HG02678 (cell line): ENCODE measurements around the gene ICE2.
"Not testable (repeated sequence)": the region's sequence is repeated elsewhere in the genome, so short reads cannot be mapped to it uniquely, and the experiment has no call there.

Experiments used
- ATAC-seq: cut with Tn5 transposase; IDR thresholded peaks from one replicate; pipeline ENCODE4 v1.9.1; 2021; ENCODE audit warnings: mild to moderate bottlenecking, moderate library complexity; ENCODE audit not compliant: unreplicated experiment

Gene ICE2

DNA sequence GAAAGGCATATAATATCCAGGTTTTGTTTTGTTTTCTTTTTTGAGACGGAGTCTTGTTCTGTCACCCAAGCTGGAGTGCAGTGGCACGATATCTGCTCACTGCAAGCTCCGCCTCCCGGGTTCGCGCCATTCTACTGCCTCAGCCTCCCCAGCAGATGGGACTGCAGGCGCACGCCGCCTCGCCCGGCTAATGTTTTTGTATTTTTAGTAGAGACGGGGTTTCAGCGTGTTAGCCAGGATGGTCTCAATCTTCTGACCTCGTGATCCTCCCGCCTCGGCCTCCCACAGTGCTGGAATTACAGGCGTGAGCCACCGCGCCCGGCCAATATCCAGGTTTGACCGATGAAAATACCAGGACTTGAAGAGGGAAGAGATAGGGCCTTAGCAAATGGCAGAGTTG lies 66.1 kb downstream of the ICE2 start:
- ATAC-seq, result not testable (repeated sequence)

- ATAC-seq, result no peak
Measured at GRCh38 chr15:60411774-60412425, 67.0 kb downstream of the ICE2 start.

- not testable (repeated sequence) for ATAC-seq
Measured at GRCh38 chr15:60410350-60410749, 68.6 kb downstream of the ICE2 start.

- no peak for ATAC-seq
Measured at GRCh38 chr15:60408463-60408981, 70.4 kb downstream of the ICE2 start.

DNA sequence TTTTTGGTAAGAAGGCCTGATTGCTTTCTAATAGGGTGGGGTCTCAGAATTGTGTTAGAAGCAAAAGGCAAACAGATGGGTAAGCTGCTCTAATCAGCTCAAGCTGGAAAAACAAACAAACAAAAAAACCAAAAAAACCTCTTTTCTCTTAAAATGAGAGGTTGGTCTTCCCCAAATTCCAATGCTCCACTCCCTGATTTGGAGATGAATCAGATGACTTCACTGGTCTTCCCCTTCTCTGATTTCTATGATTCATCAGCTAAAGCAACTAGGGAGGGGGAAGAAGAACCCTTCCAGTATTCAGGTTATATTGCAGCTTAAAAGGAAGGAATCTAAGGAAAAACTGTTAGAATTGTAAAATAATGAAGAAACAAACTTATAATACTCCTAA lies 71.5 kb downstream of the ICE2 start:
- ATAC-seq, result no peak

DNA sequence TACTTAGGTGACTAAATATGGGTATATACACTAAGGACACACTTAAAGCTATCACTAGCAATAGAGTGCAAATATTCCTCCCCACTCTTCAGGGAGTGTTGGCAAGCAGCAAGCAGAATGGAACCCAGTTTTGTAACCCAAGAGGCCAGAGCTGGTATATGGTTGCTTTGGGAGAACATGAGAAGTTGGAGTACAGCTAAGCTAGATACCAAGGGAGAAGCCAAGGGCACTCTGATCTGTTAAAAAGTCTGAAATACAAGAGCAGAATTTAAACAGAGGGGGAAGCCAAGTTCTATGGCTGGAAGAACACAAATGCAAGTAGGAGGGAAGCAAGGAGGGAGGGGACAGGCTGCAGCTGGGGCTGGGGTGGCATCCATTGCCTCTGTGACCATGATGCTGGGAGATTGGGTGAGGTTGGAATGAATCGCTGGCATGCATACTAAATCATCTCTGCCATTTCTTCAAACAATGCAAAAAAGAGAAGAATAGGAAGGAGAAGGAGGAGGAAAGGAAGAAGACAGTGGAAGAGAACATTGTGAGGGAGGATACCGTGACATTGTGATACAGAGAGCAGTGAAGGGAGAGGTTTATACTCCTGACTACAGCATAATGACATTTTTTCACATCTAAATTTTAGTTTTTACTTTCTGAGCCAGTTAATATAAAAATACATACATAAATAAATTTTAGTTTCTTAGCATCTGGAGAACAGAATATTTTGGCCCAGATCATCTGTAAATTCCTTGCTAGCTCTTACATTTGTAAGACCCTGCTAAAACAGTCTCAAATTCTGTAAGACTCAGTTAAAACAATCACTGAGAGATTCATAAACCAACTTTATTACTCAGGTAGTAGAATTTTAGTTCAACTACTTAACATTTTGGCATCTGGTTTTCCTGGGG lies 72.2 kb downstream of the ICE2 start:
- no peak for ATAC-seq

GRCh38 chr15:60405399-60405798 lies 73.5 kb downstream of the ICE2 start:
- ATAC-seq, result no peak

GRCh38 chr15:60404351-60404750 lies 74.6 kb downstream of the ICE2 start:
- ATAC-seq, result not testable (repeated sequence)

GRCh38 chr15:60400944-60401343 lies 78.0 kb downstream of the ICE2 start:
- no peak for ATAC-seq

- ATAC-seq, result no peak
Measured at GRCh38 chr15:60399931-60400330, 79.0 kb downstream of the ICE2 start.

DNA sequence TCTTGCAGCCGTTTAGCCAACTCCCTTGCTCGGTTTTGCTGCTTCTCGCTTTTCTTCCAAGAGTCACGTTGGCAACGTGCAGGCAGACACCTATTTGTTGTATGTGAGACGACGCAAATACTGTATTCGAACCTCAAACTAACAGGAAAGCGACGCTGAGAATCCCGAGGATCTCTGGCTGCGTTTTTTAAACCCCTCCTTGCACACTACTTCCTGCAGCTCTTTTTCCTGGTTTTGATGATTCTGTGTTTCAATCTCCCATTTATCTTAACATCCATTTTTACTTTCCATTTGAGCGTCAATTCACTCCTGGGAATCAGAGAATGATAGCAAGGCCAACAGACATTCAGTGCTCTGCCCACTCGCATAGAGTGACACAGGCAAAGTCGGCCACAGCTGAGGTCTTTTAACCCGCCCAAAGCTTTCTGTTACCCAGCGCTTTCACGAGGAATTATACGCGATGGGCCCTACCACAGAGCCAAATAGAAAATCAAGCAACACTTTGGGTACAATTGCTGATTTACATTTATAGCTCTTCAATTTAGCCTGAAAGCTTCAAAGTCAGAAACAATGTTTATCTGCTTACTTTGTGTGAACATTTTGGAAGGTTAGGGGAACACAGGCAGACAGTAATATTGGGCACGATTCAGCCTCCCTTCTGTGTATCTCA lies 79.6 kb downstream of the ICE2 start:
- no peak for ATAC-seq

- ATAC-seq, result peak; percentile 71
Measured at GRCh38 chr15:60397772-60398445, 81.0 kb downstream of the ICE2 start, which contains the start of gene ANXA2. TSS of gene ANXA2 (minus strand) at chr15:60397986. CDS start at chr15:60386075, 11,911 bp downstream.

DNA sequence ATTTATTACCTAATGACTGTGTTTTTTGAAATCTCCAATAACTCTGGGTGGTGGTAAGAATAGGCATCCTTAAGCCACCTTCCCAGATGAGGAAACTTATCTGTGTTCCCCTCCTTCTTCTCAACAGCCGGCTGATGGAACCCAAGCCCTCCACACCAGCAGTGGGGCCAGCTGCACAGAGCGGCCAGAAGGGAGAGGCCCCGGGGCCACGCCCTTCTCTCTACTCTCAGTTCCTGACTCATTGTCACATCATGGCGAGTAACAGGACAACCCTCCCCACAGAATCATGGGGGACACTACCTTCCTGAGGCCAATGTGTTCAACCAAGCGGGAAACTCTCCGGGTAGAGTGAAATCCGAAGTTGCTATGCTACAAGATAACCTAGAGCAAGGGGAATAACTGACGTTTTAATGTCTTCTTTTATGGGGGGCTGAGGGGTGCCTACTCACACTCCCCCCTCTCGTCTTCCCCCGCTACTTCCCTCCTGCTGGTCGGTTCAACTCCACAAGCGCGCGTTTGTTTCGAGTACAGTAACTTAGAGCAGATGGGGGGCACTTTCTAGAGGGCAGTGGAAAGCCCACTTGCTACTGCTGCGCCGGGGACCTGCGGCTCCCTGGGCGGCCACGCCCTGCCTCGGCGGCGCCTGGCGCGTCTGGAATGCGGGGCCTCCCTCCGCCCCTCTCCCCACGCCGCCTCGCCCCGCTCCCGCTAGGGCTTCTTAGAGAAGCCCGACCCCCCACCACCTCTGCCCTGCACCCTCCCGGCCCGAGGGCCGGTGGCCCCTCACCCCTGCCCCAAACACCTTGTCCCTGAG lies 81.8 kb downstream of the ICE2 start:
- peak; percentile 74 for ATAC-seq

GRCh38 chr15:60396560-60396957 lies 82.4 kb downstream of the ICE2 start:
- no peak for ATAC-seq

DNA sequence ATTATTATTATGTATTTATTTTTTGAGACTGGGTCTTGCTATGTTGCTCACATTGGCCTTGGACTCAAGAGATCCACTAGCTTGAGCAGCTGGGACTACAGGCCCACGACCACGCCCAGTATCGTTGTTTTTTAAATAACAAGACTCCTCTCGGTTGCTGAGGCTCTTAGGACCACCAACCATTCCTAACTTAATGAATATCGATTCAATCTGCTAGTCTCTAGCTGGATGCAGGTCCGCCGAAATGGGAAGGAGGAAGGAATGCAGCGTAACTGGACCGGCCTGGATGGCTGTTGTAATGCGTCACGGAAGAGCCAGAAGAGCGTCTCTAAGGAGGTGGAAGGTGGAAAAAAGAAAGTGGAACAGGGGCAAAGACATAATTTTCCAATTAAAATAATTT lies 82.8 kb downstream of the ICE2 start:
- ATAC-seq, result no peak

- ATAC-seq, result no peak
Measured at GRCh38 chr15:60395276-60396011, 83.5 kb downstream of the ICE2 start.

DNA sequence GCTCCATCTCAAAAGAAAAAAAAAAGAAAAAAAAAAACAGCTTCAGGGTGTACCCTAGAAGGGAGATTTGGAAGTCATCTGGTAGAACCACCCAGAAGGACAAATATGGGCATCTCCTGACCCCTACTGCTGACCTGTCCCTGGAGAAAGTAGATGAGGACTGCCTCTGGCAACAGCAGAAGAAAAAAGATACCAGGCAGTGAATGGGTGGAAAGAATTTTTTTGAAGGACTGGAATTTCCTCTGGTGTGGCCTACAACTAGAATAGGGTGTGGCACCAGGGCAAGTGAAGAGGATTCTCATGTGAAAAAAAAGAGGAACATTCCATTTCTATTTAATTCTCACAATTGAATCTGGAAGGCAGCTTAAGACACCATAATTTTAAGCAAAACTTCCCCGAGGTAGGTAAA lies 84.2 kb downstream of the ICE2 start:
- no peak for ATAC-seq

- no peak for ATAC-seq
Measured at GRCh38 chr15:60392986-60393790, 85.8 kb downstream of the ICE2 start.
